Measurements from ENCODE around the gene TMA7B. TPM values are rescaled to one million over a fixed set of nuclear protein-coding genes. Genes with fewer than 3 reads are reported as not detected.

TMA7B gene
- polyA plus RNA-seq, 1 experiment = not detected

- ChIA-PET POLR2A (no interaction called here), CTCF (interaction anchor here (1.1 to 1.5 kb wide), 2 partner anchors 10 to 20 kb away, joined by 4 to 6 read pairs; no protein-coding TSS in a partner anchor)
These were observed 7.1 kb upstream of the TMA7B start for GRCh38 chr22:39953101-39953500.

DNA sequence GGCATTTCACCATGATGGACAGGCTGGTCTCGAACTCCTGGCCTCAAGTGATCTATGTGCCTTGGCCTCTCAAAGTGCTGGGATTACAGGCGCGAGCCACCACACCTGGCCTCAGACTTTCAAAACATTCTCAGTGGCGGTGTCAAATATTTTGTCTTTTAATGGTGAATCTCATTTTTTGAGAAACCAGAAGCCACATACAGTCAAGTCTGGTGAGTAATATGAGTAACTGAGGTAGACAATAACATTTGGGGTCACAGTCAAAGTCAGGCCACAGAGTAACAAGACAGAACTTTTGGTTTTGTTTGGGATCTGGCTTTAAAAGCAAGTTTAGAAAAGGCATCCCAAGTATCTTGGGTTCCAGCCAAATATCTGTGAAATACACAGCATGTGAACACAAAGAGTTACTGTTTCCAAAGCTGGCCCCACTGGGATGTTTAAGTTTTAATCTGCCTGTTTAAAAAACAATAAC, 5.6 kb upstream of the TMA7B start:
- H3K27ac ChIP-seq (ENCODE audit: low read depth, low read length) = peak overlapping the region; percentile 52
- peak; percentile 86 for DNase-seq (ENCODE audit: low read depth, low spot score)
- peaks cover 4% of the 10 kb centered on the region for H3K27me3 ChIP-seq (ENCODE audit: control insufficient read depth, insufficient read depth, low read length)
- no peak for TF ChIP-seq CTCF (IDR thresholded peaks at IDR 0.05; ENCODE audit: low read depth, low read length)
- H3K9me3 ChIP-seq (ENCODE audit: control insufficient read depth, insufficient read depth, low read length) = no peaks in the 10 kb centered on the region; the same call in 1 of the 2 replicates
- CTCF ChIA-PET = no interaction called here
- no peak overlapping the region for H3K4me3 ChIP-seq (ENCODE audit: low read depth, low read length)
- POLR2A ChIA-PET = no interaction called here

More at GRCh38 chr22:39953101-39953500, 7.1 kb upstream of the TMA7B start:
- no peak overlapping the region for H3K4me3 ChIP-seq (ENCODE audit: low read depth, low read length)
- H3K9me3 ChIP-seq (ENCODE audit: control insufficient read depth, insufficient read depth, low read length) = no peaks in the 10 kb centered on the region; the same call in 1 of the 2 replicates
- H3K27me3 ChIP-seq (ENCODE audit: control insufficient read depth, insufficient read depth, low read length) = peaks cover 7% of the 10 kb centered on the region
- DNase-seq (ENCODE audit: low read depth, low spot score) = no peak
- TF ChIP-seq CTCF (IDR thresholded peaks at IDR 0.05; ENCODE audit: low read depth, low read length) = no peak
- H3K27ac ChIP-seq (ENCODE audit: low read depth, low read length) = no peak overlapping the region

DNA sequence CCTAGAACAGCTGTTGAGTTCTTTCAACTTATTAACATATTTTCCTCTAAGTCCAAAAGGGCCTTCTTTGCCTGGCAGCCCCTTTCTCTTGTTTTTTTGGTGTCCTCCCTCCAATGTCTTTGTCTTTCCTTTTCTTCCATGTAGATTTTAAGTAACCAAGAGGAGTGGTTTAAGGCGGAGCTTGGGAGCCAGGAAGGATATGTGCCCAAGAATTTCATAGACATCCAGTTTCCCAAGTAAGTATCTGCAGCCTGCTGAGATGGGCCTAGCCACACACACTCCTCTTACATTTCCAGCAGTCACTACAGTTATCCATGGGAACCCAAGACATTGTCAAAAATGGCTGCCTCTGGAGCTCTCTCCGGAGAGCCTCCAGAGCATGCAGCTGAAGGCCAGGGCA, 4.5 kb upstream of the TMA7B start:
- DNase-seq (ENCODE audit: low read depth, low spot score) = no peak
- Histone ChIP-seq H3K9me3 (ENCODE audit: control insufficient read depth, insufficient read depth, low read length) (no peaks in the 10 kb centered on the region; the same call in 1 of the 2 replicates), H3K27ac (ENCODE audit: low read depth, low read length) (no peak overlapping the region), H3K27me3 (ENCODE audit: control insufficient read depth, insufficient read depth, low read length) (no peaks in the 10 kb centered on the region), H3K4me3 (ENCODE audit: low read depth, low read length) (no peak overlapping the region)
- no peak for TF ChIP-seq CTCF (IDR thresholded peaks at IDR 0.05; ENCODE audit: low read depth, low read length)
- POLR2A ChIA-PET = no interaction called here
- CTCF ChIA-PET = no interaction called here

- Histone ChIP-seq H3K27me3 (ENCODE audit: control insufficient read depth, insufficient read depth, low read length) (no peaks in the 10 kb centered on the region), H3K4me3 (ENCODE audit: low read depth, low read length) (no peak overlapping the region), H3K9me3 (ENCODE audit: control insufficient read depth, insufficient read depth, low read length) (no peaks in the 10 kb centered on the region; the same call in 1 of the 2 replicates), H3K27ac (ENCODE audit: low read depth, low read length) (no peak overlapping the region)
- TF ChIP-seq CTCF (IDR thresholded peaks at IDR 0.05; ENCODE audit: low read depth, low read length) = no peak
- no peak for DNase-seq (ENCODE audit: low read depth, low spot score)
- ChIA-PET CTCF (no interaction called here), POLR2A (no interaction called here)
These were observed 3.1 kb upstream of the TMA7B start for GRCh38 chr22:39956932-39957664.

- Histone ChIP-seq H3K27me3 (ENCODE audit: control insufficient read depth, insufficient read depth, low read length) (no peaks in the 10 kb centered on the region), H3K4me3 (ENCODE audit: low read depth, low read length) (no peak overlapping the region), H3K9me3 (ENCODE audit: control insufficient read depth, insufficient read depth, low read length) (no peaks in the 10 kb centered on the region; the same call in 1 of the 2 replicates), H3K27ac (ENCODE audit: low read depth, low read length) (no peak overlapping the region)
- ChIA-PET CTCF (interaction anchor here (0.6 kb wide), 1 partner anchor 79 kb away, joined by 3 read pairs; no protein-coding TSS in a partner anchor), POLR2A (no interaction called here)
- TF ChIP-seq CTCF (IDR thresholded peaks at IDR 0.05; ENCODE audit: low read depth, low read length) = no peak
- DNase-seq (ENCODE audit: low read depth, low spot score) = no peak
These were observed 2.0 kb upstream of the TMA7B start for GRCh38 chr22:39958009-39958711.

All from AG04450 (cell line).